OCI-LY1 (cell line): ENCODE measurements around the gene KLHDC7B.

ENCODE experiments used
- CTCF ChIP-seq: fragments of 200-600 bp; sonication (generic), shearing (Covaris generic); IDR thresholded peaks from 2 replicates; pipeline ENCODE4 v1.5.1; 2017; ENCODE audit warnings: mild to moderate bottlenecking, antibody characterized with exemption, low read length, moderate library complexity, mixed read lengths
- EZH2 ChIP-seq: fragments of 200-600 bp; sonication (generic), shearing (Covaris generic); IDR thresholded peaks from 2 replicates; pipeline ENCODE4 v1.8.0; 2017; ENCODE audit warnings: borderline replicate concordance, mixed run types, mild to moderate bottlenecking, antibody characterized with exemption, low read length, moderate library complexity, mixed read lengths

- TF ChIP-seq CTCF, result no peak
- no peak for TF ChIP-seq EZH2
Observed at GRCh38 chr22:50581031-50581949, 35.6 kb downstream of the KLHDC7B start.
